IMR-90 (cell line): ENCODE data around the gene TRIM46. TPM values are rescaled to one million over a fixed set of nuclear protein-coding genes. Genes with fewer than 3 reads are reported as not detected.

ENCODE experiments used
- ATAC-seq: fragments of 200-7000 bp; cut with Tn5 transposase; 2 replicates; pipeline ENCODE4 v1.9.1; 2020; ENCODE audit warnings: low read depth, mild to moderate bottlenecking, moderate library complexity
- Bru-seq: library from RNA; stranded (reverse); fragments of 400-500 nt; gene quantifications from one replicate; lab custom pipeline; 2021; lab: Mats Ljungman, UMichigan
- BruChase-seq, 2 experiments: library from RNA; stranded (reverse); fragments of 400-500 nt; gene quantifications; one replicate each; lab custom pipeline; 2021; lab: Mats Ljungman, UMichigan
- BruUV-seq: library from RNA; stranded (reverse); fragments of 400-500 nt; replicated peaks from 2 replicates; lab custom pipeline; 2021; lab: Mats Ljungman, UMichigan
- CTCF ChIA-PET: fragments of 300-600 bp; formaldehyde crosslinking; extraction: SDS; loops from one replicate; lab custom pipeline; 2021; ENCODE audit warnings: antibody characterized with exemption; lab: Yijun Ruan, JAX
- POLR2A ChIA-PET: fragments of 300-600 bp; sonication (Branson Sonifier 250); formaldehyde crosslinking; loops from one replicate; lab custom pipeline; 2022; ENCODE audit warnings: antibody characterized with exemption; ENCODE audit not compliant: unreplicated experiment; lab: Charles Lee
- DNase-seq: peaks from one replicate; pipeline ENCODE4 v3.0.0; 2013
- H2AFZ ChIP-seq: replicated peaks from 2 replicates; pipeline ENCODE3; 2013; ENCODE audit warnings: low read length, mild to moderate bottlenecking; ENCODE audit not compliant: poor library complexity
- H2AK5ac ChIP-seq: 2 replicates; pipeline ENCODE4 v1.6.1; 2013; ENCODE audit warnings: low read depth, low read length, inconsistent platforms
- H2AK9ac ChIP-seq: replicated peaks from 2 replicates; pipeline ENCODE3; 2013; ENCODE audit warnings: mild to moderate bottlenecking, low read depth, low read length, moderate library complexity; ENCODE audit not compliant: poor library complexity
- H2BK120ac ChIP-seq: 2 replicates; pipeline ENCODE4 v1.6.1; 2013; ENCODE audit warnings: low read depth, low read length, inconsistent platforms
- H2BK15ac ChIP-seq: 3 replicates; pipeline ENCODE4 v1.6.1; 2013; ENCODE audit warnings: low read depth, low read length, inconsistent platforms
- H2BK20ac ChIP-seq: 2 replicates; pipeline ENCODE4 v1.6.1; 2013; ENCODE audit warnings: low read depth, mild to moderate bottlenecking, inconsistent platforms, low read length, moderate library complexity
- H2BK5ac ChIP-seq: 2 replicates; pipeline ENCODE4 v1.6.1; 2013; ENCODE audit warnings: mild to moderate bottlenecking, low read depth, low read length, inconsistent platforms; ENCODE audit not compliant: poor library complexity, severe bottlenecking
- H3K14ac ChIP-seq: replicated peaks from 2 replicates; pipeline ENCODE4 v1.6.1; 2013; ENCODE audit warnings: low read depth, low read length, inconsistent platforms
- H3K18ac ChIP-seq: 2 replicates; pipeline ENCODE4 v1.6.1; 2013; ENCODE audit warnings: low read depth, low read length, control low read depth
- H3K23ac ChIP-seq: 2 replicates; pipeline ENCODE4 v1.6.1; 2013; ENCODE audit warnings: low read depth, low read length, inconsistent platforms
- H3K27ac ChIP-seq: 2 replicates; pipeline ENCODE4 v1.5.1; 2013; ENCODE audit warnings: mild to moderate bottlenecking, control low read depth, low read length; ENCODE audit not compliant: insufficient read depth
- H3K27me3 ChIP-seq: 2 replicates; pipeline ENCODE4 v1.6.1; 2013; ENCODE audit warnings: low read length; ENCODE audit not compliant: control insufficient read depth, insufficient read depth
- H3K36me3 ChIP-seq: 2 replicates; pipeline ENCODE4 v1.6.1; 2013; ENCODE audit warnings: low read length, mixed read lengths; ENCODE audit not compliant: control insufficient read depth, insufficient read depth
- H3K4ac ChIP-seq: 2 replicates; pipeline ENCODE4 v1.6.1; 2013; ENCODE audit warnings: low read depth, low read length, inconsistent platforms
- H3K4me1 ChIP-seq: 2 replicates; pipeline ENCODE4 v1.6.1; 2013; ENCODE audit warnings: low read length, mixed read lengths; ENCODE audit not compliant: control insufficient read depth, insufficient read depth
- H3K4me2 ChIP-seq: 2 replicates; pipeline ENCODE4 v1.6.1; 2013; ENCODE audit warnings: low read depth, mild to moderate bottlenecking, control low read depth, low read length, moderate library complexity
- H3K4me3 ChIP-seq: 2 replicates; pipeline ENCODE4 v1.5.1; 2013; ENCODE audit warnings: low read depth, mild to moderate bottlenecking, control low read depth, low read length, moderate library complexity; ENCODE audit not compliant: insufficient read depth
- H3K56ac ChIP-seq: 2 replicates; pipeline ENCODE4 v1.6.1; 2013; ENCODE audit warnings: low read length, inconsistent platforms; ENCODE audit not compliant: insufficient read depth; ENCODE audit errors: extremely low read depth
- H3K79me1 ChIP-seq, 2 experiments: 2 replicates each; pipeline ENCODE4 v1.6.1; 2013; ENCODE audit warnings: low read length in 2 of 2, inconsistent platforms in 1 of 2, low read depth in 1 of 2
- H3K9ac ChIP-seq: 2 replicates; pipeline ENCODE4 v1.6.1; 2013; ENCODE audit warnings: low read depth, low read length, control low read depth
- H3K9me1 ChIP-seq: 2 replicates; pipeline ENCODE4 v1.6.1; 2013; ENCODE audit warnings: low read length, inconsistent platforms; ENCODE audit not compliant: insufficient read depth
- H3K9me3 ChIP-seq: 2 replicates; pipeline ENCODE4 v1.6.1; 2013; ENCODE audit warnings: low read length; ENCODE audit not compliant: control insufficient read depth, insufficient read depth
- H4K20me1 ChIP-seq: 2 replicates; pipeline ENCODE4 v1.6.1; 2013; ENCODE audit warnings: low read length, inconsistent platforms; ENCODE audit not compliant: insufficient read depth
- H4K5ac ChIP-seq: 2 replicates; pipeline ENCODE4 v1.6.1; 2013; ENCODE audit warnings: mild to moderate bottlenecking, low read depth, low read length, control low read depth
- H4K8ac ChIP-seq, 2 experiments: 2 replicates each; pipeline ENCODE4 v1.6.1; 2013; ENCODE audit warnings: low read depth in 2 of 2, low read length in 2 of 2, control low read depth in 1 of 2, inconsistent platforms in 1 of 2
- H4K91ac ChIP-seq: 2 replicates; pipeline ENCODE4 v1.6.1; 2013; ENCODE audit warnings: low read depth, low read length, inconsistent platforms; ENCODE audit not compliant: insufficient read depth
- SMC3 ChIP-seq: fragments of 150-350 bp; IDR thresholded peaks from 2 replicates; pipeline ENCODE4 v1.6.1; 2016; ENCODE audit warnings: low read depth, mild to moderate bottlenecking, antibody characterized with exemption, low read length, moderate library complexity
- USF2 ChIP-seq: fragments of 150-350 bp; IDR thresholded peaks from 2 replicates; pipeline ENCODE4 v1.6.1; 2017; ENCODE audit warnings: mild to moderate bottlenecking, antibody characterized with exemption, low read length, low read depth
- WGBS, 2 experiments: methylation state at CpG; one replicate each; pipeline versions ENCODE4 v1.1.5 to v1.1.7; 2013; ENCODE audit warnings: missing lambda C conversion rate in 2 of 2; ENCODE audit not compliant: insufficient read length in 1 of 2; ENCODE audit errors: extremely low coverage in 2 of 2; 5-methylcytosine and 5-hydroxymethylcytosine counted together
- dilution Hi-C: fragments of 300-500 bp; cut with HindIII; formaldehyde crosslinking; loops from one replicate; pipeline ENCODE4 v1.14.3; 2018; ENCODE audit warnings: low sequenced_read_pairs; ENCODE audit not compliant: unreplicated experiment
- in situ Hi-C: fragments of 300-500 bp; cut with MboI; formaldehyde crosslinking; loops from 3 replicates; pipeline ENCODE4 v1.14.3; 2019; ENCODE audit warnings: low sequenced_read_pairs, inconsistent platforms, mixed read lengths
- intact Hi-C: fragments of 100-400 bp; cut with micrococcal nuclease; formaldehyde crosslinking; loops from 2 replicates; pipeline ENCODE4 v1.10.0; 2022
- long read RNA-seq: library from polyadenylated mRNA; unstranded; transcript quantifications from one replicate; pipeline ENCODE4 v2.0.0, GENCODE V29; 2021; ENCODE audit not compliant: unreplicated experiment
- polyA plus RNA-seq, 3 experiments: library from polyadenylated mRNA; depleted of rRNA; stranded (reverse); fragments of >200 nt; gene quantifications; 2 replicates each; pipeline ENCODE4 v1.2.3, GENCODE V29; 2012; ENCODE audit warnings: low replicate concordance in 1 of 3
- total RNA-seq: library from RNA; depleted of rRNA; stranded (reverse); fragments of >200 nt; gene quantifications from 2 replicates; pipeline ENCODE4 v1.2.3, GENCODE V29; 2012; rRNA removed

The TRIM46 gene, protein sequence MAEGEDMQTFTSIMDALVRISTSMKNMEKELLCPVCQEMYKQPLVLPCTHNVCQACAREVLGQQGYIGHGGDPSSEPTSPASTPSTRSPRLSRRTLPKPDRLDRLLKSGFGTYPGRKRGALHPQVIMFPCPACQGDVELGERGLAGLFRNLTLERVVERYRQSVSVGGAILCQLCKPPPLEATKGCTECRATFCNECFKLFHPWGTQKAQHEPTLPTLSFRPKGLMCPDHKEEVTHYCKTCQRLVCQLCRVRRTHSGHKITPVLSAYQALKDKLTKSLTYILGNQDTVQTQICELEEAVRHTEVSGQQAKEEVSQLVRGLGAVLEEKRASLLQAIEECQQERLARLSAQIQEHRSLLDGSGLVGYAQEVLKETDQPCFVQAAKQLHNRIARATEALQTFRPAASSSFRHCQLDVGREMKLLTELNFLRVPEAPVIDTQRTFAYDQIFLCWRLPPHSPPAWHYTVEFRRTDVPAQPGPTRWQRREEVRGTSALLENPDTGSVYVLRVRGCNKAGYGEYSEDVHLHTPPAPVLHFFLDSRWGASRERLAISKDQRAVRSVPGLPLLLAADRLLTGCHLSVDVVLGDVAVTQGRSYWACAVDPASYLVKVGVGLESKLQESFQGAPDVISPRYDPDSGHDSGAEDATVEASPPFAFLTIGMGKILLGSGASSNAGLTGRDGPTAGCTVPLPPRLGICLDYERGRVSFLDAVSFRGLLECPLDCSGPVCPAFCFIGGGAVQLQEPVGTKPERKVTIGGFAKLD
- total RNA-seq (2.3 and 2.5 TPM in 2 replicates), polyA plus RNA-seq (2012; rRNA removed) (6.2 and 6.9 TPM in 2 replicates), Bru-seq, nascent RNA (percentile 49 among the genes with signal in this experiment), BruChase-seq, experiment 1, labeled RNA remaining after a 6-hour chase (percentile 60 among the genes with signal in this experiment), BruChase-seq, experiment 2, labeled RNA remaining after a 2-hour chase (percentile 56 among the genes with signal in this experiment)
- polyA plus RNA-seq (2012; cell fraction: cytosol; rRNA removed), result 4.3 and 5.5 TPM in 2 replicates
- 26.2 and 56.7 TPM in 2 replicates for polyA plus RNA-seq (2012; cell fraction: nucleus; rRNA removed; ENCODE audit: low replicate concordance)
- long read RNA-seq, partial matches to known transcripts, result 0 of 3 reads
- long read RNA-seq, other reads (novel, unspliced or antisense), result 3 of 3 reads

GRCh38 chr1:155173478-155174323 is at the start of gene TRIM46:
TRIM46 (plus strand) TSS chr1:155173849; CDS start chr1:155173967, 118 bp downstream.
- Histone ChIP-seq H4K8ac (peak within 1 kb of the TSS; percentile 34 to 98), H3K27me3 (no peaks in the 10 kb centered on the region), H3K9ac (peak within 1 kb of the TSS; percentile 94), H2AFZ (peak within 1 kb of the TSS; percentile 96), H3K79me1 (peaks cover 0 to 46% of the 10 kb centered on the region in 2 experiments), H3K56ac (peak within 1 kb of the TSS; percentile 76), H3K4me3 (peak within 1 kb of the TSS; percentile 81), H2AK5ac (peak within 1 kb of the TSS; percentile 87), H3K4me1 (peaks cover 3% of the 10 kb centered on the region), H3K14ac (peak within 1 kb of the TSS; percentile 82), H3K27ac (peak within 1 kb of the TSS; percentile 93), H3K18ac (peak within 1 kb of the TSS; percentile 38), H2BK120ac (peak within 1 kb of the TSS; percentile 37), H4K5ac (peak within 1 kb of the TSS; percentile 92), H4K20me1 (no peaks in the 10 kb centered on the region), H2BK15ac (no peak within 1 kb of the TSS; the same call in 2 of the 3 replicates), H2BK5ac (peak within 1 kb of the TSS; percentile 86), H3K23ac (peak within 1 kb of the TSS; percentile 66; the same call in 1 of the 2 replicates), H3K36me3 (peaks cover 32% of the 10 kb centered on the region), H2BK20ac (no peak within 1 kb of the TSS), H3K4ac (peak within 1 kb of the TSS; percentile 92), H4K91ac (peak within 1 kb of the TSS; percentile 83), H3K9me3 (no peaks in the 10 kb centered on the region), H3K9me1 (peaks cover 2% of the 10 kb centered on the region; the same call in 1 of the 2 replicates), H2AK9ac (peak within 1 kb of the TSS; percentile 96), H3K4me2 (peak within 1 kb of the TSS; percentile 94)
- ChIA-PET POLR2A (interaction anchor here (0.9 to 1.0 kb wide), 2 partner anchors 20 to 51 kb away, joined by 3 to 4 read pairs; no protein-coding TSS in a partner anchor), CTCF (interaction anchor here (0.6 to 1.6 kb wide), 7 partner anchors 20 to 705 kb away, joined by 3 to 19 read pairs (median 6); partner anchors contain the start of genes CLK2, PBXIP1 and THBS3)
- intact Hi-C loops, result loop anchor here (10.0 kb wide), 2 partner anchors 199 to 421 kb away; partner anchors contain the start of genes CKS1B and SHC1
- DNase-seq (peak; percentile 34), ATAC-seq (peak; percentile 40)
- dilution Hi-C loops, result no loop called here
- WGBS, 2 experiments, result 2% methylated on average over 5 of the region's 38 CpGs; no CpG with 5 or more reads in 1 of the 2 experiments
- TF ChIP-seq SMC3, result no peak
- peak; percentile 53 for TF ChIP-seq USF2
- in situ Hi-C loops, result no loop called here
- no TSS peak for BruUV-seq
